ENCODE results near the gene ZNF764. TPM values are rescaled to one million over a fixed set of nuclear protein-coding genes. Genes with fewer than 3 reads are reported as not detected.

ZNF764 gene
- total RNA-seq, 1 experiment from 2014 or later = 9.1 TPM

- TF ChIP-seq, protein P1, sequence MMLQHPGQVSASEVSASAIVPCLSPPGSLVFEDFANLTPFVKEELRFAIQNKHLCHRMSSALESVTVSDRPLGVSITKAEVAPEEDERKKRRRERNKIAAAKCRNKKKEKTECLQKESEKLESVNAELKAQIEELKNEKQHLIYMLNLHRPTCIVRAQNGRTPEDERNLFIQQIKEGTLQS (IDR thresholded peaks at IDR 0.05) = no peak
- TF ChIP-seq TCF7L2 (IDR thresholded peaks at IDR 0.05; ENCODE audit: borderline replicate concordance, extremely low read depth, insufficient read depth, insufficient read length) = no peak
- no peak for TF ChIP-seq REST (IDR thresholded peaks at IDR 0.05; ENCODE audit: low read depth)
- TF ChIP-seq RAD21 (IDR thresholded peaks at IDR 0.05; ENCODE audit: low read depth) = no peak
- TF ChIP-seq EGR1 (IDR thresholded peaks at IDR 0.05; ENCODE audit: low read depth) = no peak
- TF ChIP-seq ZFX (IDR thresholded peaks at IDR 0.05) = no peak
- TF ChIP-seq FOSL1 (IDR thresholded peaks at IDR 0.05; ENCODE audit: low read depth) = no peak
- no peak for TF ChIP-seq YY1 (IDR thresholded peaks at IDR 0.05; ENCODE audit: extremely low read depth, insufficient replicate concordance, low read depth, low read length)
- no peak for TF ChIP-seq JUND (IDR thresholded peaks at IDR 0.05)
- no peak for TF ChIP-seq SRF (IDR thresholded peaks at IDR 0.05; ENCODE audit: low read depth)
- no peak for TF ChIP-seq POLR2AphosphoS5 (IDR thresholded peaks at IDR 0.05; ENCODE audit: low read depth, low read length)
- TF ChIP-seq EZH2phosphoT487 (IDR thresholded peaks at IDR 0.05; ENCODE audit: borderline replicate concordance) = no peak
- TF ChIP-seq, protein P2, sequence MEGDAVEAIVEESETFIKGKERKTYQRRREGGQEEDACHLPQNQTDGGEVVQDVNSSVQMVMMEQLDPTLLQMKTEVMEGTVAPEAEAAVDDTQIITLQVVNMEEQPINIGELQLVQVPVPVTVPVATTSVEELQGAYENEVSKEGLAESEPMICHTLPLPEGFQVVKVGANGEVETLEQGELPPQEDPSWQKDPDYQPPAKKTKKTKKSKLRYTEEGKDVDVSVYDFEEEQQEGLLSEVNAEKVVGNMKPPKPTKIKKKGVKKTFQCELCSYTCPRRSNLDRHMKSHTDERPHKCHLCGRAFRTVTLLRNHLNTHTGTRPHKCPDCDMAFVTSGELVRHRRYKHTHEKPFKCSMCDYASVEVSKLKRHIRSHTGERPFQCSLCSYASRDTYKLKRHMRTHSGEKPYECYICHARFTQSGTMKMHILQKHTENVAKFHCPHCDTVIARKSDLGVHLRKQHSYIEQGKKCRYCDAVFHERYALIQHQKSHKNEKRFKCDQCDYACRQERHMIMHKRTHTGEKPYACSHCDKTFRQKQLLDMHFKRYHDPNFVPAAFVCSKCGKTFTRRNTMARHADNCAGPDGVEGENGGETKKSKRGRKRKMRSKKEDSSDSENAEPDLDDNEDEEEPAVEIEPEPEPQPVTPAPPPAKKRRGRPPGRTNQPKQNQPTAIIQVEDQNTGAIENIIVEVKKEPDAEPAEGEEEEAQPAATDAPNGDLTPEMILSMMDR (IDR thresholded peaks at IDR 0.05 in 2 of 3, conservative IDR thresholded peaks at IDR 0.05 in 1 of 3; ENCODE audit: borderline replicate concordance in 1 of 3, insufficient read depth in 1 of 3, low read depth in 2 of 3, low read length in 2 of 3) = no peak
- TF ChIP-seq ZNF274 (IDR thresholded peaks at IDR 0.05; ENCODE audit: low read depth, low read length) = no peak
- no peak for TF ChIP-seq CBX3 (IDR thresholded peaks at IDR 0.05; ENCODE audit: low read depth)
- no peak for TF ChIP-seq CEBPB (IDR thresholded peaks at IDR 0.05; ENCODE audit: low read depth)
- no peak for TF ChIP-seq SIN3A (IDR thresholded peaks at IDR 0.05; ENCODE audit: low read depth)
- TF ChIP-seq ELF1 (IDR thresholded peaks at IDR 0.05; ENCODE audit: borderline replicate concordance, low read depth) = no peak
- TF ChIP-seq SP1 (IDR thresholded peaks at IDR 0.05; ENCODE audit: low read depth) = no peak
- TF ChIP-seq EZH2 (IDR thresholded peaks at IDR 0.05) = no peak
- Histone ChIP-seq H3K4me1 (ENCODE audit: control insufficient read depth in 1 of 2, insufficient read depth in 2 of 2, low read length in 2 of 2) (peaks cover 10 to 21% of the 10 kb centered on the region in 2 experiments), H3K4me2 (ENCODE audit: low read length) (peak overlapping the region; percentile 93), H3K27ac (ENCODE audit: low read depth, low read length) (peak overlapping the region; percentile 85), H3K9me2 (ENCODE audit: insufficient read depth) (no peaks in the 10 kb centered on the region), H3K36me3 (ENCODE audit: control insufficient read depth in 1 of 2, insufficient read depth in 2 of 2, low read length in 2 of 2) (peaks cover 4% of the 10 kb centered on the region in 2 experiments; a peak in 2 of 4 replicates), H4K20me1 (ENCODE audit: insufficient read depth) (no peaks in the 10 kb centered on the region), H3K79me2 (ENCODE audit: insufficient read depth, low read length) (peaks cover 14% of the 10 kb centered on the region; the same call in 1 of the 2 replicates), H2AFZ (ENCODE audit: low read depth, low read length, poor library complexity, severe bottlenecking) (peak overlapping the region; percentile 68), H3K27me3 (ENCODE audit: insufficient read depth, low read length) (no peaks in the 10 kb centered on the region), H3K9ac (ENCODE audit: low read length) (peak overlapping the region; percentile 93), H3K4me3 (replicated peaks in 1 of 2; ENCODE audit: low read depth in 1 of 2, low read length in 2 of 2) (peak overlapping the region; percentile 36 to 94), H3K9me3 (ENCODE audit: control insufficient read depth in 1 of 2, insufficient read depth in 1 of 2, low read depth in 1 of 2, low read length in 2 of 2) (no peaks in the 10 kb centered on the region)
- POLR2A ChIA-PET = interaction anchor here (0.8 to 2.4 kb wide), 9 partner anchors 9 to 141 kb away, joined by 3 to 21 read pairs (median 3); partner anchors contain the start of genes DCTPP1, ZNF688 and ZNF747
- intact Hi-C loops (cut with micrococcal nuclease) = no loop called here
- RAD21 ChIA-PET (ENCODE audit: low non-redundant PET in 1 of 2, low total read pairs in 2 of 2, uncharacterized antibody in 2 of 2, unreplicated experiment in 2 of 2) = interaction anchor here (0.8 to 1.0 kb wide), 4 partner anchors 13 to 129 kb away, joined by 3 read pairs; partner anchors contain the start of genes DCTPP1 (in 1 of the 2), ZNF688 (in 1 of the 2) and ZNF747 (in 1 of the 2)
- ATAC-seq (peak; percentile 23), DNase-seq (ENCODE audit: low read depth, low spot score) (no peak)
- CTCF ChIA-PET = interaction anchor here (0.8 to 1.3 kb wide), 6 partner anchors 13 to 149 kb away, joined by 3 to 6 read pairs (median 4); partner anchors contain the start of genes DCTPP1, ZNF688 and ZNF747
- BruUV-seq (replicated peaks) = TSS peak; percentile 87
Measured at GRCh38 chr16:30558789-30559377, 709 bp upstream of the ZNF764 start.

Measured in HCT116 (cell line).